Glomerular visceral epithelial cell (primary cell): ENCODE data around the gene FEN1.

Experiments used
- DNase-seq: peaks from one replicate; pipeline ENCODE4 v3.0.0-alpha.2; 2016; ENCODE audit errors: extremely low spot score

The FEN1 gene

GRCh38 chr11:61792310-61793082, at the start of gene FEN1, which contains the start of gene TMEM258:
Gene FEN1 (plus strand): TSS chr11:61792911. CDS start chr11:61795362, 2,451 bp downstream.
Gene TMEM258 (minus strand): TSS chr11:61792599. CDS start chr11:61792558, 41 bp downstream.
- DNase-seq, result peak; percentile 90

GRCh38 chr11:61743486-61744095, 49.1 kb upstream of the FEN1 start:
- no peak for DNase-seq

- no peak for DNase-seq
Observed at GRCh38 chr11:61744181-61744580, 48.5 kb upstream of the FEN1 start.

GRCh38 chr11:61744609-61745156, 48.0 kb upstream of the FEN1 start:
- DNase-seq, result no peak

GRCh38 chr11:61745781-61746441, 46.8 kb upstream of the FEN1 start:
- DNase-seq, result no peak

GRCh38 chr11:61746442-61747191, 46.1 kb upstream of the FEN1 start:
- DNase-seq, result no peak

- peak; percentile 75 for DNase-seq
Observed at GRCh38 chr11:61747192-61747966, 45.3 kb upstream of the FEN1 start.

- no peak for DNase-seq
Observed at GRCh38 chr11:61747967-61748285, 44.8 kb upstream of the FEN1 start.

- no peak for DNase-seq
Observed at GRCh38 chr11:61749591-61750217, 43.0 kb upstream of the FEN1 start.

- DNase-seq, result no peak
Observed at GRCh38 chr11:61750631-61751273, 42.0 kb upstream of the FEN1 start.

- no peak for DNase-seq
Observed at GRCh38 chr11:61751384-61751783, 41.3 kb upstream of the FEN1 start.

GRCh38 chr11:61752117-61752924, 40.4 kb upstream of the FEN1 start, which contains the start of gene MYRF:
Gene MYRF (plus strand): TSS chr11:61752636. CDS start chr11:61752745, 109 bp downstream.
- DNase-seq, result peak; percentile 75

GRCh38 chr11:61752925-61753521, 39.7 kb upstream of the FEN1 start:
- no peak for DNase-seq

GRCh38 chr11:61753672-61754071, 39.0 kb upstream of the FEN1 start:
- no peak for DNase-seq

- DNase-seq, result no peak
Observed at GRCh38 chr11:61754534-61755482, 37.9 kb upstream of the FEN1 start.

- no peak for DNase-seq
Observed at GRCh38 chr11:61756147-61756451, 36.6 kb upstream of the FEN1 start.

- DNase-seq, result peak; percentile 79
Observed at GRCh38 chr11:61756452-61757212, 36.1 kb upstream of the FEN1 start.
